ENCODE measurements around the gene DNAH14.

DNA sequence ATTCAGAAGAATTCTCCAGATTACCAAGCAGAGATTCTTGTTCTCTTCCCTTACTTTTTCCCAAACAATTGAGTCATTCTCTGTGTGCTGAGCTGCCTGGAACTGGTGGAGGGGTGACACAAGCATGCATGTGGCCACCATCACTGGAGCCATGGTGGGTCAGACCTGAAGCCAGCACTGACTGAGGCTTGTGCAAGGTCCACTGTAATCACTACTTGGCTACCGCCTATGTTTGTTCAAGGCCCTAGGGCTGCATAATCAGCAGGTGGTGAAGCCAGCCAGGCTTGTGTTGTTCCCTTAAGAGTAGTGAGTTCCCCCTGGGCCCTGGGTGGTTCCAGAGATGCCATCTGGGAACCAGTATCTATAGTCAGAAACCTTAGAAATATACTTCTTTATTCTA is 183.8 kb downstream of the DNAH14 start:
- TF ChIP-seq POLR2AphosphoS5 (IDR thresholded peaks at IDR 0.05; ENCODE audit: low read depth) (no peak), EZH2 (IDR thresholded peaks at IDR 0.05; ENCODE audit: low read depth, unreplicated experiment) (no peak), NANOG (IDR thresholded peaks at IDR 0.05; ENCODE audit: borderline replicate concordance) (no peak), JUNB (IDR thresholded peaks at IDR 0.05; ENCODE audit: unreplicated experiment) (no peak), EZH2phosphoT487 (IDR thresholded peaks at IDR 0.05; ENCODE audit: unreplicated experiment) (no peak), CREB1 (CRISPR knock-in tag; IDR thresholded peaks at IDR 0.05; ENCODE audit: low read depth) (no peak), ZNF331 (CRISPR knock-in tag; IDR thresholded peaks at IDR 0.05; ENCODE audit: low read depth) (no peak), ZNF114 (CRISPR knock-in tag; IDR thresholded peaks at IDR 0.05) (no peak), STAT1 (IDR thresholded peaks at IDR 0.05; ENCODE audit: unreplicated experiment) (no peak)
- TF ChIP-seq, protein P1, sequence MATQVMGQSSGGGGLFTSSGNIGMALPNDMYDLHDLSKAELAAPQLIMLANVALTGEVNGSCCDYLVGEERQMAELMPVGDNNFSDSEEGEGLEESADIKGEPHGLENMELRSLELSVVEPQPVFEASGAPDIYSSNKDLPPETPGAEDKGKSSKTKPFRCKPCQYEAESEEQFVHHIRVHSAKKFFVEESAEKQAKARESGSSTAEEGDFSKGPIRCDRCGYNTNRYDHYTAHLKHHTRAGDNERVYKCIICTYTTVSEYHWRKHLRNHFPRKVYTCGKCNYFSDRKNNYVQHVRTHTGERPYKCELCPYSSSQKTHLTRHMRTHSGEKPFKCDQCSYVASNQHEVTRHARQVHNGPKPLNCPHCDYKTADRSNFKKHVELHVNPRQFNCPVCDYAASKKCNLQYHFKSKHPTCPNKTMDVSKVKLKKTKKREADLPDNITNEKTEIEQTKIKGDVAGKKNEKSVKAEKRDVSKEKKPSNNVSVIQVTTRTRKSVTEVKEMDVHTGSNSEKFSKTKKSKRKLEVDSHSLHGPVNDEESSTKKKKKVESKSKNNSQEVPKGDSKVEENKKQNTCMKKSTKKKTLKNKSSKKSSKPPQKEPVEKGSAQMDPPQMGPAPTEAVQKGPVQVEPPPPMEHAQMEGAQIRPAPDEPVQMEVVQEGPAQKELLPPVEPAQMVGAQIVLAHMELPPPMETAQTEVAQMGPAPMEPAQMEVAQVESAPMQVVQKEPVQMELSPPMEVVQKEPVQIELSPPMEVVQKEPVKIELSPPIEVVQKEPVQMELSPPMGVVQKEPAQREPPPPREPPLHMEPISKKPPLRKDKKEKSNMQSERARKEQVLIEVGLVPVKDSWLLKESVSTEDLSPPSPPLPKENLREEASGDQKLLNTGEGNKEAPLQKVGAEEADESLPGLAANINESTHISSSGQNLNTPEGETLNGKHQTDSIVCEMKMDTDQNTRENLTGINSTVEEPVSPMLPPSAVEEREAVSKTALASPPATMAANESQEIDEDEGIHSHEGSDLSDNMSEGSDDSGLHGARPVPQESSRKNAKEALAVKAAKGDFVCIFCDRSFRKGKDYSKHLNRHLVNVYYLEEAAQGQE (IDR thresholded peaks at IDR 0.05; ENCODE audit: unreplicated experiment), result no peak
- TF ChIP-seq, protein P2, sequence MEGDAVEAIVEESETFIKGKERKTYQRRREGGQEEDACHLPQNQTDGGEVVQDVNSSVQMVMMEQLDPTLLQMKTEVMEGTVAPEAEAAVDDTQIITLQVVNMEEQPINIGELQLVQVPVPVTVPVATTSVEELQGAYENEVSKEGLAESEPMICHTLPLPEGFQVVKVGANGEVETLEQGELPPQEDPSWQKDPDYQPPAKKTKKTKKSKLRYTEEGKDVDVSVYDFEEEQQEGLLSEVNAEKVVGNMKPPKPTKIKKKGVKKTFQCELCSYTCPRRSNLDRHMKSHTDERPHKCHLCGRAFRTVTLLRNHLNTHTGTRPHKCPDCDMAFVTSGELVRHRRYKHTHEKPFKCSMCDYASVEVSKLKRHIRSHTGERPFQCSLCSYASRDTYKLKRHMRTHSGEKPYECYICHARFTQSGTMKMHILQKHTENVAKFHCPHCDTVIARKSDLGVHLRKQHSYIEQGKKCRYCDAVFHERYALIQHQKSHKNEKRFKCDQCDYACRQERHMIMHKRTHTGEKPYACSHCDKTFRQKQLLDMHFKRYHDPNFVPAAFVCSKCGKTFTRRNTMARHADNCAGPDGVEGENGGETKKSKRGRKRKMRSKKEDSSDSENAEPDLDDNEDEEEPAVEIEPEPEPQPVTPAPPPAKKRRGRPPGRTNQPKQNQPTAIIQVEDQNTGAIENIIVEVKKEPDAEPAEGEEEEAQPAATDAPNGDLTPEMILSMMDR (conservative IDR thresholded peaks at IDR 0.05; ENCODE audit: low read depth in 2 of 2), result no peak
- TF ChIP-seq, protein P3, sequence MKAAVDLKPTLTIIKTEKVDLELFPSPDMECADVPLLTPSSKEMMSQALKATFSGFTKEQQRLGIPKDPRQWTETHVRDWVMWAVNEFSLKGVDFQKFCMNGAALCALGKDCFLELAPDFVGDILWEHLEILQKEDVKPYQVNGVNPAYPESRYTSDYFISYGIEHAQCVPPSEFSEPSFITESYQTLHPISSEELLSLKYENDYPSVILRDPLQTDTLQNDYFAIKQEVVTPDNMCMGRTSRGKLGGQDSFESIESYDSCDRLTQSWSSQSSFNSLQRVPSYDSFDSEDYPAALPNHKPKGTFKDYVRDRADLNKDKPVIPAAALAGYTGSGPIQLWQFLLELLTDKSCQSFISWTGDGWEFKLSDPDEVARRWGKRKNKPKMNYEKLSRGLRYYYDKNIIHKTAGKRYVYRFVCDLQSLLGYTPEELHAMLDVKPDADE (IDR thresholded peaks at IDR 0.05), result no peak
- TF ChIP-seq, protein P4, sequence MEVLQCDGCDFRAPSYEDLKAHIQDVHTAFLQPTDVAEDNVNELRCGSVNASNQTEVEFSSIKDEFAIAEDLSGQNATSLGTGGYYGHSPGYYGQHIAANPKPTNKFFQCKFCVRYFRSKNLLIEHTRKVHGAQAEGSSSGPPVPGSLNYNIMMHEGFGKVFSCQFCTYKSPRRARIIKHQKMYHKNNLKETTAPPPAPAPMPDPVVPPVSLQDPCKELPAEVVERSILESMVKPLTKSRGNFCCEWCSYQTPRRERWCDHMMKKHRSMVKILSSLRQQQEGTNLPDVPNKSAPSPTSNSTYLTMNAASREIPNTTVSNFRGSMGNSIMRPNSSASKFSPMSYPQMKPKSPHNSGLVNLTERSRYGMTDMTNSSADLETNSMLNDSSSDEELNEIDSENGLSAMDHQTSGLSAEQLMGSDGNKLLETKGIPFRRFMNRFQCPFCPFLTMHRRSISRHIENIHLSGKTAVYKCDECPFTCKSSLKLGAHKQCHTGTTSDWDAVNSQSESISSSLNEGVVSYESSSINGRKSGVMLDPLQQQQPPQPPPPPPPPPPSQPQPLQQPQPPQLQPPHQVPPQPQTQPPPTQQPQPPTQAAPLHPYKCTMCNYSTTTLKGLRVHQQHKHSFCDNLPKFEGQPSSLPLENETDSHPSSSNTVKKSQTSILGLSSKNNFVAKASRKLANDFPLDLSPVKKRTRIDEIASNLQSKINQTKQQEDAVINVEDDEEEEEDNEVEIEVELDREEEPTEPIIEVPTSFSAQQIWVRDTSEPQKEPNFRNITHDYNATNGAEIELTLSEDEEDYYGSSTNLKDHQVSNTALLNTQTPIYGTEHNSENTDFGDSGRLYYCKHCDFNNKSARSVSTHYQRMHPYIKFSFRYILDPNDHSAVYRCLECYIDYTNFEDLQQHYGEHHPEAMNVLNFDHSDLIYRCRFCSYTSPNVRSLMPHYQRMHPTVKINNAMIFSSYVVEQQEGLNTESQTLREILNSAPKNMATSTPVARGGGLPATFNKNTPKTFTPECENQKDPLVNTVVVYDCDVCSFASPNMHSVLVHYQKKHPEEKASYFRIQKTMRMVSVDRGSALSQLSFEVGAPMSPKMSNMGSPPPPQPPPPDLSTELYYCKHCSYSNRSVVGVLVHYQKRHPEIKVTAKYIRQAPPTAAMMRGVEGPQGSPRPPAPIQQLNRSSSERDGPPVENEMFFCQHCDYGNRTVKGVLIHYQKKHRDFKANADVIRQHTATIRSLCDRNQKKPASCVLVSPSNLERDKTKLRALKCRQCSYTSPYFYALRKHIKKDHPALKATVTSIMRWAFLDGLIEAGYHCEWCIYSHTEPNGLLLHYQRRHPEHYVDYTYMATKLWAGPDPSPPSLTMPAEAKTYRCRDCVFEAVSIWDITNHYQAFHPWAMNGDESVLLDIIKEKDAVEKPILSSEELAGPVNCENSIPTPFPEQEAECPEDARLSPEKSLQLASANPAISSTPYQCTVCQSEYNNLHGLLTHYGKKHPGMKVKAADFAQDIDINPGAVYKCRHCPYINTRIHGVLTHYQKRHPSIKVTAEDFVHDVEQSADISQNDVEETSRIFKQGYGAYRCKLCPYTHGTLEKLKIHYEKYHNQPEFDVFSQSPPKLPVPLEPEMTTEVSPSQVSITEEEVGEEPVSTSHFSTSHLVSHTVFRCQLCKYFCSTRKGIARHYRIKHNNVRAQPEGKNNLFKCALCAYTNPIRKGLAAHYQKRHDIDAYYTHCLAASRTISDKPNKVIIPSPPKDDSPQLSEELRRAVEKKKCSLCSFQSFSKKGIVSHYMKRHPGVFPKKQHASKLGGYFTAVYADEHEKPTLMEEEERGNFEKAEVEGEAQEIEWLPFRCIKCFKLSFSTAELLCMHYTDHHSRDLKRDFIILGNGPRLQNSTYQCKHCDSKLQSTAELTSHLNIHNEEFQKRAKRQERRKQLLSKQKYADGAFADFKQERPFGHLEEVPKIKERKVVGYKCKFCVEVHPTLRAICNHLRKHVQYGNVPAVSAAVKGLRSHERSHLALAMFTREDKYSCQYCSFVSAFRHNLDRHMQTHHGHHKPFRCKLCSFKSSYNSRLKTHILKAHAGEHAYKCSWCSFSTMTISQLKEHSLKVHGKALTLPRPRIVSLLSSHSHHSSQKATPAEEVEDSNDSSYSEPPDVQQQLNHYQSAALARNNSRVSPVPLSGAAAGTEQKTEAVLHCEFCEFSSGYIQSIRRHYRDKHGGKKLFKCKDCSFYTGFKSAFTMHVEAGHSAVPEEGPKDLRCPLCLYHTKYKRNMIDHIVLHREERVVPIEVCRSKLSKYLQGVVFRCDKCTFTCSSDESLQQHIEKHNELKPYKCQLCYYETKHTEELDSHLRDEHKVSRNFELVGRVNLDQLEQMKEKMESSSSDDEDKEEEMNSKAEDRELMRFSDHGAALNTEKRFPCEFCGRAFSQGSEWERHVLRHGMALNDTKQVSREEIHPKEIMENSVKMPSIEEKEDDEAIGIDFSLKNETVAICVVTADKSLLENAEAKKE (CRISPR knock-in tag; IDR thresholded peaks at IDR 0.05), result no peak

All from GM23338 (cell line).